GM10266 (cell line): Measurements from ENCODE around the gene FRMD4B.

Source experiments
- DNase-seq: peaks from one replicate; pipeline ENCODE4 v3.0.0; 2012; ENCODE audit errors: extremely low spot score
- TF ChIP-seq, protein P1 (sequence below): IDR thresholded peaks from 2 replicates; pipeline ENCODE4 v1.5.1; 2012; ENCODE audit warnings: mild to moderate bottlenecking, low read depth; ENCODE audit not compliant: control insufficient read depth, insufficient read depth; ENCODE audit errors: missing control alignments

FRMD4B gene

GRCh38 chr3:69411346-69411745 is 25.5 kb upstream of the FRMD4B start:
- TF ChIP-seq, protein P1, sequence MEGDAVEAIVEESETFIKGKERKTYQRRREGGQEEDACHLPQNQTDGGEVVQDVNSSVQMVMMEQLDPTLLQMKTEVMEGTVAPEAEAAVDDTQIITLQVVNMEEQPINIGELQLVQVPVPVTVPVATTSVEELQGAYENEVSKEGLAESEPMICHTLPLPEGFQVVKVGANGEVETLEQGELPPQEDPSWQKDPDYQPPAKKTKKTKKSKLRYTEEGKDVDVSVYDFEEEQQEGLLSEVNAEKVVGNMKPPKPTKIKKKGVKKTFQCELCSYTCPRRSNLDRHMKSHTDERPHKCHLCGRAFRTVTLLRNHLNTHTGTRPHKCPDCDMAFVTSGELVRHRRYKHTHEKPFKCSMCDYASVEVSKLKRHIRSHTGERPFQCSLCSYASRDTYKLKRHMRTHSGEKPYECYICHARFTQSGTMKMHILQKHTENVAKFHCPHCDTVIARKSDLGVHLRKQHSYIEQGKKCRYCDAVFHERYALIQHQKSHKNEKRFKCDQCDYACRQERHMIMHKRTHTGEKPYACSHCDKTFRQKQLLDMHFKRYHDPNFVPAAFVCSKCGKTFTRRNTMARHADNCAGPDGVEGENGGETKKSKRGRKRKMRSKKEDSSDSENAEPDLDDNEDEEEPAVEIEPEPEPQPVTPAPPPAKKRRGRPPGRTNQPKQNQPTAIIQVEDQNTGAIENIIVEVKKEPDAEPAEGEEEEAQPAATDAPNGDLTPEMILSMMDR: no peak
- DNase-seq: no peak

GRCh38 chr3:69410301-69410700 is 24.4 kb upstream of the FRMD4B start:
- TF ChIP-seq, protein P1: peak; percentile 92
- peak; percentile 57 for DNase-seq

GRCh38 chr3:69409831-69410230 is 23.9 kb upstream of the FRMD4B start:
- TF ChIP-seq, protein P1: no peak
- DNase-seq: no peak

DNA sequence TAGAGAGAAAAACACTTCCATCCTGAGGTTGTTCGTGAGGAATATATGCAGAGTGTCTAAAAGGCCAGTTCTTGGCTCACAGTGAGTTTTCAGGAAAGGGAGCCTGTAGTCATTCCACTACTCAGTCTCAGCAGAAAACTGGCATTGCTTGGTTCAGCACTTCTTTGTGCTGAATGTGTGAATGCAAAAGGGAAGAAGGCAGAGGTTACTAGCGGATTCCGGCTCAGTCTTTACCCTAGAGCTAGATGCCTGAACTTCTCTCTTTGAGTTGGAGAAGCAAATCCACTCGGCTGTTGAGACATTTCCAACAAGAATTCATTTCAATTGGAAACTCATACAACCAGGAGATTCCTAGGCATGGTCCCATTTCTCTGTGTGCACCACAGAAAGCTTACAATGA is 23.1 kb upstream of the FRMD4B start:
- DNase-seq: no peak
- TF ChIP-seq, protein P1: no peak

GRCh38 chr3:69408542-69408941 is 22.7 kb upstream of the FRMD4B start:
- DNase-seq: no peak

GRCh38 chr3:69407908-69408307 is 22.0 kb upstream of the FRMD4B start:
- no peak for DNase-seq
- TF ChIP-seq, protein P1: no peak

More at GRCh38 chr3:69408542-69408941, 22.7 kb upstream of the FRMD4B start:
- TF ChIP-seq, protein P1: no peak

DNA sequence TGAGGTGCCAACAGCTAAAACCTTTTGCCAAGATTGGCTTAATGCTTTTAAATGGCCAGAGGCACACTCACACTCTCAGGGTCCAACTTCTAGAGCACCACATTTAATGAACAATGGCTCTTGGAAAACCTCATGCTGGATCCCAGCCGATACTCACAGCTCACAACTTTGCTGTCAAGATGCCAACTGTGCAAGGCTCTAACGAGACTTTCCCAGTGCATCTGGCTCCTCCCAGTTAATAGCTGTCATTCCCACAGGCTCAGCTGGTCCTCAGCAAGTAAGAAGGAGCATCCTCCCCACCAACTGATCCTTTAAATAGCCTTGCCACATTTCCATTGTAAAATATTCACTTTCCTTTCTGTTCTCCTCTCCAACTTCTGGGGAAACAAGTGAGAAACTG is 20.3 kb upstream of the FRMD4B start:
- TF ChIP-seq, protein P1: no peak
- DNase-seq: no peak
